CMK (cell line): ENCODE data around the gene LBR.

Source experiments
- DNase-seq: peaks from one replicate; pipeline ENCODE4 v3.0.0-alpha.2; 2010; ENCODE audit warnings: low read depth

LBR gene

DNA sequence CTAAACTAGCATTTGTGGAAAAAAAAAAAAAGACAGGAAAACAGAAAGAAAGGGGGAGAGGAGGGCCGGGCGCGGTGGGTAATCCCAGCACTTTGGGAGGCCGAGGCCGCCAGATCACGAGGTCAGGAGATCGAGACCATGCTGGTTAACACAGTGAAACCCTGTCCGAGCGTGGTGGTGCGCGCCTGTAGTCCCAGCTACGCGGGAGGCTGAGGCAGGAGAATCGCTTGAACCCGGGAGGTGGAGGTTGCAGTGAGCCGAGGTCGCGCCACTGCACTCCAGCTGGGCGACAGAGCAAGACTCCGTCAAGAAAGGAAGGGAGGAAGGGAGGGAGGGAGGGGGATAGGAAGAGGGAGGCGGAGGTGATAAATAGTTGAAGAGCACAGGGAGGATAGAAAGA lies 54.7 kb downstream of the LBR start:
- DNase-seq, result no peak

- no peak for DNase-seq
These were observed 56.4 kb downstream of the LBR start for GRCh38 chr1:225371366-225372010.

GRCh38 chr1:225368036-225368552 lies 59.7 kb downstream of the LBR start:
- no peak for DNase-seq

DNA sequence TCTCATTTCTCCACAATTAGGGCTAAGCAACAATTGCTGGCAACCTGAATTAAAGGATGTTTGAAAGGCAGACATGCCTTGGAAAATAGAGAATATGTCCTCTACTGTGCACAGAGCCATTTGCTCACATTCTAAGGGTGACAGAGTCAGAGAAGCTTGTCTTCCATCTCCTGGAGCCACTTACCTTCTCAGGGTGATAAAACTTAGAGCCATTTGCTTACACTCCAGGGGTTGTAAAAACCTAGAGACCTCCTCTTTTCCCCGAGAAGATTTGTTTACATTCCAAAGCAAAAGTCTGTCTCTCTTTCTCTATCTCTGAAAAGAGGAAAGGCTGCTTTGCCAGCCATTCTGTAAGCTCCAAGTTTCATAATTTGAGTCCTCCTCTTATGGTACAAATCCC lies 61.3 kb downstream of the LBR start:
- no peak for DNase-seq

DNA sequence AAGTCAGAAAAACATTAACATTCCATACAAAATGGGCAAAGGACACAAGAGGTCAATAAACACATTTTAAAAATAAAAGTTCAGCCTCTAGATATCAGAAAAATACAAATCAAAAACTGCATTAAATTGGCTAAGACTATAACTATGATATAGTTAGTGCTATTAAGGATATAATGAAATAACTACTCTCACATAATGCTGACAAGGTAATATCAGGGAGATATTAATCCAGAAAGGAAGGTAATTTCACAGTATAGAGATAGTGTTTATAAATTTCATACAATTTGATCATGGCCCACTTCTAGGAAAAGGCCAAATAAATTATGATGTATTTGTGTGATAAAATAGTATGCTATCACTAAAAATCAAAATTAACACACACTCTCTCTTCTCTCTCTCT lies 61.8 kb downstream of the LBR start:
- DNase-seq, result no peak

- no peak for DNase-seq
These were observed 63.4 kb downstream of the LBR start for GRCh38 chr1:225364439-225364838.

DNA sequence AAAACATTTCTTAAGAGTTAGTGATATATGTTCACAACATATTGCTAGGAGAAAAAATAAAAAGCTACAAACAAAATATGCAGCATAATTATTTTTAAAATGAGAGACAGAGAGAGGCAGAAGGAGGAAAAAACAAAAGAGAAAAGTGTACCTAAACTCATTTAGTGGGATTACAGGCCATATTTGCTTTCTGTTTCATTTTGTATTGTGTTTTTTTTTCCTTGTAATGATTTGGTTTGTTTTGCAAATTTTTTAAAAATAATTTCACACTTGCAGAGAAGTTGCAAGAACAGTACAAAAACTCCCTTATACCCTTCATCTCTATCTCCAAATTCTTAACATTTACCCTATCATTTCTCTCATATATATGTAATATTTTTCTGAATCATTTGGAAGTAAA lies 65.0 kb downstream of the LBR start:
- no peak for DNase-seq

- no peak for DNase-seq
These were observed 66.7 kb downstream of the LBR start for GRCh38 chr1:225361176-225361575.

DNA sequence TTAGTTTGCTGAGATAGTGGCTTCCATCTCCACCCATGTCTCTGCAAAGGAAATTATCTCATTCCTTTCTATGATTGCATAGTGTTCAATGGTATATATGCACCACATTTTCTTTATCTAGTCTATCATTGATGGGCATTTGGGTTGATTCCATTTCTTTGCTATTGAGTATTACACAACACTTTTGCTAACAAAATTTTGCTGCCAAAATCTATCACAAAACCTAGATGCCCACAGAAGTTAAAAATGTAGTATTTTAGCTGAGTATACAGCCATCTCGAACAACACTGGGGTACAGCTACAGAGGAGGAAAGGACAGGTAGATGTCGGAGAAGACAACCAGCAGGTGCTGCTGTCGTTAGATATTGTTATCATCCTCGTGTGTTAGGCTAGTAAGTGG lies 67.7 kb downstream of the LBR start:
- DNase-seq, result no peak

DNA sequence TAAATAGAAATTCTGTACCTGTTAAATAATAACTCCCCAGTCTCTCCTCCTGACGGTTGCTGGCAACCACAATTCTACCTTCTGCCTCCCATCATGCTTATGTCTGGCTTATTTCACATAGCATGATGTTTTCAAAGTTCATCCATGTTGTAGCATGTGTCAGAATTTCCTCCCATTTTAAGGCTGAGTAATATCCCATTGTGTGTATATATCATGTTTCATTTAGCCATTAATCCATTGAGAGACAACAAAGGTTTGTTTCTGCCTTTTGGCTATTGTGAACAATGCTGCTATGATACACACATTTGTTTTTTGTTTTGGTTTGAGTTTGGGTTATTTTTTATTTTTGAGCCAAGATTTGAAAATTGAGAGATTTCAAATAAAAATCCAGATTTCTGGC lies 72.0 kb downstream of the LBR start:
- no peak for DNase-seq

- no peak for DNase-seq
These were observed 72.9 kb downstream of the LBR start for GRCh38 chr1:225354906-225355305.
